Measurements from ENCODE around the gene BCKDHB.
"Not testable (repeated sequence)": the region's sequence is repeated elsewhere in the genome, so short reads cannot be mapped to it uniquely, and the experiment has no call there.

DNA sequence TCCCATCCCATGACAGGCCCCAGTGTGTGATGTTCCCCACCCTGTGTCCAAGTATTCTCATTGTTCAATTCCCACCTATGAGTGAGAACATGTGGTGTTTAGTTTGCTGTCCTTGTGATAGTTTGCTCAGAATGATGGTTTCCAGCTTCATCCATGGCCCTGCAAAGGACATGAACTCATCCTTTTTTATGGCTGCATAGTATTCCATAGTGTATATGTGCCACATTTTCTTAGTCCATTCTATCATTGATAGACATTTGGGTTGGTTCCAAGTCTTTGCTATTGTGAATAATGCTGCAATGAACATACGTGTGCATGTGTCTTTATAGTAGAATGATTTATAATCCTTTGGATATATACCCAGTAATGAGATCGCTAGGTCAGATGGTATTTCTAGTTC lies 132.3 kb downstream of the BCKDHB start:
- TF ChIP-seq POLR2A, POLR2AphosphoS5, EP300 (IDR thresholded peaks at IDR 0.05): not testable (repeated sequence)
- TF ChIP-seq, protein P1, sequence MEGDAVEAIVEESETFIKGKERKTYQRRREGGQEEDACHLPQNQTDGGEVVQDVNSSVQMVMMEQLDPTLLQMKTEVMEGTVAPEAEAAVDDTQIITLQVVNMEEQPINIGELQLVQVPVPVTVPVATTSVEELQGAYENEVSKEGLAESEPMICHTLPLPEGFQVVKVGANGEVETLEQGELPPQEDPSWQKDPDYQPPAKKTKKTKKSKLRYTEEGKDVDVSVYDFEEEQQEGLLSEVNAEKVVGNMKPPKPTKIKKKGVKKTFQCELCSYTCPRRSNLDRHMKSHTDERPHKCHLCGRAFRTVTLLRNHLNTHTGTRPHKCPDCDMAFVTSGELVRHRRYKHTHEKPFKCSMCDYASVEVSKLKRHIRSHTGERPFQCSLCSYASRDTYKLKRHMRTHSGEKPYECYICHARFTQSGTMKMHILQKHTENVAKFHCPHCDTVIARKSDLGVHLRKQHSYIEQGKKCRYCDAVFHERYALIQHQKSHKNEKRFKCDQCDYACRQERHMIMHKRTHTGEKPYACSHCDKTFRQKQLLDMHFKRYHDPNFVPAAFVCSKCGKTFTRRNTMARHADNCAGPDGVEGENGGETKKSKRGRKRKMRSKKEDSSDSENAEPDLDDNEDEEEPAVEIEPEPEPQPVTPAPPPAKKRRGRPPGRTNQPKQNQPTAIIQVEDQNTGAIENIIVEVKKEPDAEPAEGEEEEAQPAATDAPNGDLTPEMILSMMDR (IDR thresholded peaks at IDR 0.05) = not testable (repeated sequence)

All from upper lobe of left lung (tissue), 4 donors.